Activated CD4-positive, alpha-beta T cell treated with anti-CD3 and anti-CD28 coated beads, Interleukin-2, amount 10 ng/mL, durations not matched to agents 24 days and 14 days (primary cell): ENCODE results near the gene CASP8. TPM values are rescaled to one million over a fixed set of nuclear protein-coding genes. Genes with fewer than 3 reads are reported as not detected.
A peak's percentile ranks its signal among the peaks of the same experiment; 100 is the strongest.
"Not testable (repeated sequence)": the region's sequence is repeated elsewhere in the genome, so short reads cannot be mapped to it uniquely, and the experiment has no call there.

Experiments
- DNase-seq: peaks from one replicate; pipeline ENCODE4 v3.0.0; 2022
- H3K27ac Mint-ChIP-seq: one replicate; pipeline ENCODE4 v1.8.0; 2022; ENCODE audit warnings: mild to moderate bottlenecking, mixed read lengths
- H3K27me3 Mint-ChIP-seq: one replicate; pipeline ENCODE4 v1.8.0; 2022; ENCODE audit warnings: mixed read lengths
- H3K36me3 Mint-ChIP-seq: one replicate; pipeline ENCODE4 v1.8.0; 2022; ENCODE audit warnings: low read depth, mild to moderate bottlenecking, mixed read lengths
- H3K4me1 Mint-ChIP-seq: one replicate; pipeline ENCODE4 v1.8.0; 2021; ENCODE audit warnings: mixed read lengths
- H3K4me3 Mint-ChIP-seq: one replicate; pipeline ENCODE4 v1.8.0; 2022; ENCODE audit warnings: mild to moderate bottlenecking, moderate library complexity, mixed read lengths
- H3K9me3 Mint-ChIP-seq: one replicate; pipeline ENCODE4 v1.8.0; 2021; ENCODE audit warnings: mixed read lengths
- intact Hi-C: fragments of 100-400 bp; cut with micrococcal nuclease; formaldehyde crosslinking; loops from one replicate; pipeline ENCODE4 v1.15.1; 2023
- total RNA-seq: library from RNA; stranded (reverse); gene quantifications from 2 replicates; pipeline ENCODE4 v1.2.3, GENCODE V29; 2022

CASP8 gene
- total RNA-seq, 1 donor from 2014 or later, result 39.8 TPM

- H3K9me3 Mint-ChIP-seq, result no peaks in the 10 kb centered on the region
- H3K4me1 Mint-ChIP-seq, result peaks cover 64% of the 10 kb centered on the region
- H3K27ac Mint-ChIP-seq, result peak overlapping the region; percentile 51
- H3K27me3 Mint-ChIP-seq, result no peaks in the 10 kb centered on the region
- no peak overlapping the region for H3K4me3 Mint-ChIP-seq
- peaks cover 55% of the 10 kb centered on the region for H3K36me3 Mint-ChIP-seq
- DNase-seq, result no peak
- intact Hi-C loops, result loop anchor here (10.0 kb wide), 1 partner anchor 1367 kb away; the partner anchor contains the start of gene FAM117B
Observed at GRCh38 chr2:201267278-201268030, 7.1 kb downstream of the CASP8 start.

- Mint-ChIP-seq H3K4me3 (no peak overlapping the region), H3K4me1 (peaks cover 58% of the 10 kb centered on the region), H3K36me3 (peaks cover 70% of the 10 kb centered on the region), H3K9me3 (no peaks in the 10 kb centered on the region), H3K27me3 (no peaks in the 10 kb centered on the region), H3K27ac (no peak overlapping the region)
- intact Hi-C loops, result loop anchor here (10.0 kb wide), 1 partner anchor 1365 kb away; the partner anchor contains the start of gene FAM117B
- DNase-seq, result no peak
Observed at GRCh38 chr2:201269764-201270163, 9.4 kb downstream of the CASP8 start.

- H3K4me1 Mint-ChIP-seq, result peaks cover 57% of the 10 kb centered on the region
- DNase-seq, result no peak
- H3K36me3 Mint-ChIP-seq, result peaks cover 73% of the 10 kb centered on the region
- peak overlapping the region; percentile 45 for H3K27ac Mint-ChIP-seq
- no peaks in the 10 kb centered on the region for H3K27me3 Mint-ChIP-seq
- no peak overlapping the region for H3K4me3 Mint-ChIP-seq
- intact Hi-C loops, result no loop called here
- no peaks in the 10 kb centered on the region for H3K9me3 Mint-ChIP-seq
Observed at GRCh38 chr2:201270293-201271001, 10.1 kb downstream of the CASP8 start.

- Mint-ChIP-seq H3K36me3 (peaks cover 70% of the 10 kb centered on the region), H3K4me1 (peaks cover 44% of the 10 kb centered on the region), H3K4me3 (no peak overlapping the region), H3K9me3 (no peaks in the 10 kb centered on the region), H3K27me3 (no peaks in the 10 kb centered on the region), H3K27ac (peak overlapping the region; percentile 14)
- no peak for DNase-seq
- intact Hi-C loops, result no loop called here
Observed at GRCh38 chr2:201271917-201272316, 11.6 kb downstream of the CASP8 start.

GRCh38 chr2:201273330-201273983 is 13.1 kb downstream of the CASP8 start:
- Mint-ChIP-seq H3K4me3 (no peak overlapping the region), H3K36me3 (peaks cover 70% of the 10 kb centered on the region), H3K4me1 (peaks cover 41% of the 10 kb centered on the region), H3K27ac (peak overlapping the region; percentile 13), H3K27me3 (no peaks in the 10 kb centered on the region), H3K9me3 (no peaks in the 10 kb centered on the region)
- intact Hi-C loops, result no loop called here
- no peak for DNase-seq

- Mint-ChIP-seq H3K27me3 (no peaks in the 10 kb centered on the region), H3K9me3 (no peaks in the 10 kb centered on the region), H3K4me3 (no peak overlapping the region), H3K27ac (peak overlapping the region; percentile 23), H3K4me1 (peaks cover 43% of the 10 kb centered on the region), H3K36me3 (peaks cover 72% of the 10 kb centered on the region)
- intact Hi-C loops, result no loop called here
- DNase-seq, result no peak
Observed at GRCh38 chr2:201275069-201275468, 14.7 kb downstream of the CASP8 start.

- peaks cover 72% of the 10 kb centered on the region for H3K36me3 Mint-ChIP-seq
- H3K9me3 Mint-ChIP-seq, result peaks cover 5% of the 10 kb centered on the region
- intact Hi-C loops, result no loop called here
- DNase-seq, result peak; percentile 52
- H3K4me3 Mint-ChIP-seq, result no peak overlapping the region
- peaks cover 43% of the 10 kb centered on the region for H3K4me1 Mint-ChIP-seq
- H3K27ac Mint-ChIP-seq, result no peak overlapping the region
- no peaks in the 10 kb centered on the region for H3K27me3 Mint-ChIP-seq
Observed at GRCh38 chr2:201275990-201276389, 15.7 kb downstream of the CASP8 start.

GRCh38 chr2:201276511-201276910 is 16.2 kb downstream of the CASP8 start:
- intact Hi-C loops, result no loop called here
- DNase-seq, result no peak
- peaks cover 5% of the 10 kb centered on the region for H3K9me3 Mint-ChIP-seq
- H3K27me3 Mint-ChIP-seq, result no peaks in the 10 kb centered on the region
- peaks cover 69% of the 10 kb centered on the region for H3K36me3 Mint-ChIP-seq
- peak overlapping the region; percentile 11 for H3K27ac Mint-ChIP-seq
- H3K4me3 Mint-ChIP-seq, result no peak overlapping the region
- H3K4me1 Mint-ChIP-seq, result peaks cover 39% of the 10 kb centered on the region

- Mint-ChIP-seq H3K27me3 (no peaks in the 10 kb centered on the region), H3K36me3 (peaks cover 49% of the 10 kb centered on the region), H3K4me1 (peaks cover 22% of the 10 kb centered on the region), H3K4me3 (no peak overlapping the region), H3K27ac (peak overlapping the region; percentile 80), H3K9me3 (peaks cover 5% of the 10 kb centered on the region)
- DNase-seq, result no peak
- intact Hi-C loops, result loop anchor here (2.0 kb wide), 1 partner anchor 46 kb away; no protein-coding TSS in a partner anchor
Observed at GRCh38 chr2:201279079-201279478, 18.7 kb downstream of the CASP8 start.

- intact Hi-C loops, result no loop called here
- Mint-ChIP-seq H3K4me1 (peaks cover 16% of the 10 kb centered on the region), H3K36me3 (peaks cover 48% of the 10 kb centered on the region), H3K27ac (peak overlapping the region; percentile 30), H3K9me3 (peaks cover 5% of the 10 kb centered on the region), H3K4me3 (no peak overlapping the region), H3K27me3 (no peaks in the 10 kb centered on the region)
- DNase-seq, result no peak
Observed at GRCh38 chr2:201280191-201281040, 20.1 kb downstream of the CASP8 start.

- H3K9me3 Mint-ChIP-seq, result peaks cover 24% of the 10 kb centered on the region
- no peak overlapping the region for H3K27ac Mint-ChIP-seq
- no peak for DNase-seq
- intact Hi-C loops, result no loop called here
- peaks cover 5% of the 10 kb centered on the region for H3K4me1 Mint-ChIP-seq
- H3K36me3 Mint-ChIP-seq, result peaks cover 60% of the 10 kb centered on the region
- no peak overlapping the region for H3K4me3 Mint-ChIP-seq
- H3K27me3 Mint-ChIP-seq, result no peaks in the 10 kb centered on the region
Observed at GRCh38 chr2:201285499-201285898, 25.2 kb downstream of the CASP8 start.

- H3K27me3 Mint-ChIP-seq, H3K4me3 Mint-ChIP-seq, DNase-seq, intact Hi-C loops, H3K4me1 Mint-ChIP-seq, H3K27ac Mint-ChIP-seq: not testable (repeated sequence)
- Mint-ChIP-seq H3K9me3 (peaks cover 38% of the 10 kb centered on the region), H3K36me3 (peaks cover 80% of the 10 kb centered on the region)
Observed at GRCh38 chr2:201290457-201291148, 30.3 kb downstream of the CASP8 start.
